ENCODE results near the gene CALCB.

- TF ChIP-seq EZH2 (IDR thresholded peaks at IDR 0.05; ENCODE audit: insufficient read depth, poor library complexity, severe bottlenecking), result no peak
- no peak for TF ChIP-seq EZH2phosphoT487 (IDR thresholded peaks at IDR 0.05; ENCODE audit: insufficient read depth, low read depth)
Measured at GRCh38 chr11:15114501-15115475, 41.4 kb downstream of the CALCB start, which contains the start of gene INSC.
